ENCODE data around the gene KCTD21. TPM values are rescaled to one million over a fixed set of nuclear protein-coding genes. Genes with fewer than 3 reads are reported as not detected.

KCTD21 gene
- total RNA-seq, 1 donor from 2014 or later = 8.4 TPM

DNA sequence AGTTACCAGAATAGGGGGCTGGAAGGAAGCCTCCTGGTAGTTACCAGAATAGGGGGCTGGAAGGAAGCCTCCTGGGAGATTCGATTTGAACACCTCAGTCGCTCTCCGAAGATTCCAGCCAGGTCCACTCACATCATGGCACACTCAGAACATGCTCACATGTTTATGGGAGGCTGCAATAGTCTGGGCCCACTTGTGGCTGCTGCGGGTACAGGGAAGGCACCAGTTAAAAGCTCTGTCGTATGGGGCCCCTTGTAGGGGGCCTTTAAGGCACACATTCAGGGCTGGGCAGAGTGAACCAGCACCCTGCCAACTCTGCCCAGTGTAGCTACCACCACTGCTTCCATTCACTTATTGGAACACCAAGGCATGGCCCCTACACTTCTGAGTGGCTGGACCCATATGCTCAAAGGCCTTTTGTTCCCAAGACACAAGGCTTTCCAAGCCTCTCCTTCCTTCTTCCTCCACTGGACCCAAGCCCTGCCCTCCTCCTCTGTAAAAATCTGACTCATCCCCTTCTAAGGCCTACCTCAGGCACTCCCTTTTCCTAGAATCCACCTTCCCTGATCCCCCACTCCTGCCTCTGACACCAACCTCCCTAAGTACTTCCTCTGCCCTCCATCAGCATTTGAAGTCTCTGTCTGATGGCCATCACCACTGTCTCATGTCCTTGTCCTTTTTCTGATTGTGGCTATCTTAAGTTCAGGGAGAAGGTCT, 28.3 kb upstream of the KCTD21 start:
- no peak overlapping the region for H3K27ac Mint-ChIP-seq (ENCODE audit: unreplicated experiment)

DNA sequence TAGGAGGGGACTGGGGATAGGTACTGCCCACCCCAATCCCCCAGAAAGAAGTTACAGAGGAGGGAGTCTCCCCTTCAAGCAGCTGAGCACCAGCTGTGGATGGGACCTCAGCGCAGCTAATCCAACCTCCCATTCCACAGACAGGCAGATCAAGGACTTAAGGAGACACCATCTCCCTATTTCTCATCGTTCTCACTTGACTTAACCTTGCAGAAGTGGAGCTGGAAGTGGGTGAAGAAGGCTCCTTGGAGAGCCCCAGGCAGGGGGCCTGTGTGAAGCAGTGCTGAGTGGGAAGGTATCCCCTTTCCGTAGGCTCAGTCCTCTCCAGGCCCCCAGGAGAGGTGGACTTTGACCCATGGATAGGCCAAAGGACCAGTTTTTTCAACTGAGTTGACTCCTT, 27.6 kb upstream of the KCTD21 start:
- Mint-ChIP-seq H3K36me3 (ENCODE audit: low read depth) (peaks cover 28% of the 10 kb centered on the region), H3K9me3 (peaks cover 9% of the 10 kb centered on the region), H3K27ac (ENCODE audit: unreplicated experiment) (no peak overlapping the region), H3K4me3 (no peak overlapping the region), H3K4me1 (no peaks in the 10 kb centered on the region), H3K27me3 (ENCODE audit: low read depth) (no peaks in the 10 kb centered on the region)
- no peak for DNase-seq (ENCODE audit: low read depth, low spot score)
- TF ChIP-seq, protein P1, sequence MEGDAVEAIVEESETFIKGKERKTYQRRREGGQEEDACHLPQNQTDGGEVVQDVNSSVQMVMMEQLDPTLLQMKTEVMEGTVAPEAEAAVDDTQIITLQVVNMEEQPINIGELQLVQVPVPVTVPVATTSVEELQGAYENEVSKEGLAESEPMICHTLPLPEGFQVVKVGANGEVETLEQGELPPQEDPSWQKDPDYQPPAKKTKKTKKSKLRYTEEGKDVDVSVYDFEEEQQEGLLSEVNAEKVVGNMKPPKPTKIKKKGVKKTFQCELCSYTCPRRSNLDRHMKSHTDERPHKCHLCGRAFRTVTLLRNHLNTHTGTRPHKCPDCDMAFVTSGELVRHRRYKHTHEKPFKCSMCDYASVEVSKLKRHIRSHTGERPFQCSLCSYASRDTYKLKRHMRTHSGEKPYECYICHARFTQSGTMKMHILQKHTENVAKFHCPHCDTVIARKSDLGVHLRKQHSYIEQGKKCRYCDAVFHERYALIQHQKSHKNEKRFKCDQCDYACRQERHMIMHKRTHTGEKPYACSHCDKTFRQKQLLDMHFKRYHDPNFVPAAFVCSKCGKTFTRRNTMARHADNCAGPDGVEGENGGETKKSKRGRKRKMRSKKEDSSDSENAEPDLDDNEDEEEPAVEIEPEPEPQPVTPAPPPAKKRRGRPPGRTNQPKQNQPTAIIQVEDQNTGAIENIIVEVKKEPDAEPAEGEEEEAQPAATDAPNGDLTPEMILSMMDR (conservative IDR thresholded peaks at IDR 0.05) = no peak

More for the DNA sequence above, 28.3 kb upstream of the KCTD21 start:
- peaks cover 3% of the 10 kb centered on the region for H3K9me3 Mint-ChIP-seq
- DNase-seq (ENCODE audit: low read depth, low spot score) = no peak
- H3K27me3 Mint-ChIP-seq (ENCODE audit: low read depth) = no peaks in the 10 kb centered on the region
- peaks cover 28% of the 10 kb centered on the region for H3K36me3 Mint-ChIP-seq (ENCODE audit: low read depth)
- TF ChIP-seq, protein P1 (conservative IDR thresholded peaks at IDR 0.05) = no peak
- H3K4me3 Mint-ChIP-seq = no peak overlapping the region
- no peaks in the 10 kb centered on the region for H3K4me1 Mint-ChIP-seq

DNA sequence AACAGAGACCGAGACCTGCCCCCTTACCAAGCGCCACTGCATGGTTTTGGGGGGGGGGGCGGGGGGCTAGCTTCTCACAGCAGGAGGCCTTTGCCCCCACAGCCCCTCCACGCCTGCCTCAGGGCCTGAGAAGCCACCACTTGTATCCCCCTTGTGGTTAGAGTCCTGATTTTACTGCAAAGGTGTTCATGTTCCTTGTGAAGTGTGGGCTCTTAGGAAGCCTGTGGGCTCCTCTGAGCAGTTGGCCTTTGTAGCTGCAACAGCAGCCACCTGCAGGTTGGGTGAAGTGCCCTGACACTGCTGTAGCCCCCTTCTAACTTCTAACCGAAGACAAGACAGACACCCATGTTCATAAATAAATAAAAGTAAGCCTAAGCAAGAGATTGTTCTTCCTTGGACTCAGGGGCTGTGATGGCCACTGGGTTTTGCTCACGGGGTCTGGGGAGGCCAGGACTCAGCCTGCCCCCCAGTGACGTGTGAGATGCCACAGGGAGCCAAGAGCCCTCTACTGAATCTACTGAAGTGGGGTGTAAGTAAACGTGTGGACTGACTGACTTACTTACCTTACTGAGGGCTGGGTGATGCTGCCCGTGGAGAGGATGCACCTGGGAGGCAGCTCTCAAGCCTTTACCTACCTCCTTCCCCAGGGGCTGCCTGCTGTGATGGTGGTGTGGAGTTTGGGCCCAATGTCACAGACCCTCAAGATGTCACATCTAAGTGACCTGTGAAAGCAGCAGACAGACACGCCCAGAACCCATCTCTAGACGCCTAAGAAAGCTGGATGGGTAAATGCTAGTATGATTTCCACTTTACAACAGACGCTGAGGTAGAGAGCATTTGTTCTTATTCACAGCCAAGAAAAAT, 26.1 kb upstream of the KCTD21 start:
- Mint-ChIP-seq H3K27ac (ENCODE audit: unreplicated experiment) (peak overlapping the region; percentile 81), H3K36me3 (ENCODE audit: low read depth) (peaks cover 31% of the 10 kb centered on the region), H3K4me3 (no peak overlapping the region), H3K4me1 (no peaks in the 10 kb centered on the region), H3K27me3 (ENCODE audit: low read depth) (no peaks in the 10 kb centered on the region), H3K9me3 (peaks cover 9% of the 10 kb centered on the region)
- no peak for DNase-seq (ENCODE audit: low read depth, low spot score)
- TF ChIP-seq, protein P1 (conservative IDR thresholded peaks at IDR 0.05) = no peak

DNA sequence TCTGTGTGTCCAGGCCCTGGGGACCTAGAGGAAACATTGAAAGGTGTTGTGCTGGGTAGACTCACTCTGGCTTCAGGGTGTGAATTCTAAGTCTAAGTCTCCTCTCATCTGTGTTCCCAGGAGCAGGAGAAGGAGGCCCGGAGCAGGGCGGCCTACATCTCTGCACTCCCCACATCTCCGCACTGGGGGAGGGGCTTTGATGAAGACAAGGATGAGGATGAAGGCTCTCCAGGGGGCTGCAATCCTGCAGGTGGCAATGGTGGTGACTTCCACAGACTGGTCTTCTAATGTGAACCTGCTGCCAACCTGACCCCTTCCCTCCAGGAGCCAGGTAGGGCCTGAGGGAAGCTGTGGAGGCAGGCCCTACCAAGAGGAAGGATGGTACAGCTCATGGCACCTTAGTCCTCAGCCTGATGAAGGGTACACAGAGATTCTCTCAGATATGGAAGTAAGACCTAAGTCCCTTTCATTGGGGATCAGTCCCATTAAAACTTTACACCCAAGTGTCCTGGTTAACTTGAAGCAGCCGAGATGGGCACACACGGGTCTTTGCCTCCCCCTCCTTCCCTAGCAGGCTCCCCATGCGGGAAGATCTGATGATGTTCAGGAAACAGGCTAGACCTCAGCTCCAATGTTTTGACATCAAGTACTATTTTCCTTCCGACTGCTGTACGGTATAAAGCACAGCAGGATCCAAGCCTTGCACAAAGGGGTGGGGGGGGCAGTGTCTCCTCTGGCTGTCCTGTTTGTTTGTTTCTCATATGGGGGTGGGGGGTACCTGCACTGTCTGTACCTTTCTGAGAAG, 25.3 kb upstream of the KCTD21 start:
- no peaks in the 10 kb centered on the region for H3K27me3 Mint-ChIP-seq (ENCODE audit: low read depth)
- DNase-seq (ENCODE audit: low read depth, low spot score) = no peak
- peak overlapping the region; percentile 57 for H3K27ac Mint-ChIP-seq (ENCODE audit: unreplicated experiment)
- TF ChIP-seq, protein P1 (conservative IDR thresholded peaks at IDR 0.05) = no peak
- H3K4me3 Mint-ChIP-seq = no peak overlapping the region
- H3K4me1 Mint-ChIP-seq = no peaks in the 10 kb centered on the region
- peaks cover 35% of the 10 kb centered on the region for H3K36me3 Mint-ChIP-seq (ENCODE audit: low read depth)
- H3K9me3 Mint-ChIP-seq = peaks cover 9% of the 10 kb centered on the region
